GM23248 (cell line): ENCODE results near the gene CNTN2.

Experiments
- EZH2 ChIP-seq: fragments of 200-600 bp; sonication (generic); IDR thresholded peaks from 2 replicates; pipeline ENCODE4 v1.6.1; 2018; ENCODE audit warnings: antibody characterized with exemption, mild to moderate bottlenecking; ENCODE audit not compliant: insufficient read depth, poor library complexity, severe bottlenecking
- EZH2phosphoT487 ChIP-seq: fragments of 200-600 bp; sonication (generic); IDR thresholded peaks from 2 replicates; pipeline ENCODE4 v1.6.1; 2018; ENCODE audit warnings: antibody characterized with exemption, moderate library complexity, mild to moderate bottlenecking, low read depth; ENCODE audit not compliant: insufficient read depth

GRCh38 chr1:205095422-205095821 is 52.4 kb downstream of the CNTN2 start:
- TF ChIP-seq EZH2 = no peak
- TF ChIP-seq EZH2phosphoT487 = no peak
